ENCODE measurements around the gene FGFRL1.

GRCh38 chr4:1036095-1036494, 24.7 kb downstream of the FGFRL1 start:
- TF ChIP-seq POLR2A (IDR thresholded peaks at IDR 0.05; ENCODE audit: low read depth, low read length) (no peak), SPI1 (IDR thresholded peaks at IDR 0.05; ENCODE audit: low read depth, low read length) (no peak), POLR2AphosphoS5 (IDR thresholded peaks at IDR 0.05; ENCODE audit: low read depth, low read length) (no peak), TAF1 (IDR thresholded peaks at IDR 0.05; ENCODE audit: low read depth, low read length) (no peak)

Measured in GM12891 (cell line).